CD14-positive monocyte (primary cell): ENCODE measurements around the gene PTPRO. TPM values are rescaled to one million over a fixed set of nuclear protein-coding genes. Genes with fewer than 3 reads are reported as not detected.

Experiments
- DNase-seq, 3 donors: peaks; one replicate each; pipeline ENCODE4 v3.0.0-alpha.2; 2011 to 2022
- H2AFZ ChIP-seq: 2 replicates; pipeline ENCODE4 v1.6.0; 2012; ENCODE audit warnings: mild to moderate bottlenecking, low read depth, low read length, inconsistent platforms; ENCODE audit not compliant: insufficient read depth, poor library complexity, severe bottlenecking
- H3K27ac ChIP-seq, 2 donors: 1 replicate in 1 of 2; 2 replicates in 1 of 2; pipeline ENCODE4 v1.5.1; 2012 to 2013; ENCODE audit warnings: low read length in 2 of 2, control low read depth in 1 of 2, inconsistent platforms in 1 of 2, low read depth in 1 of 2, mild to moderate bottlenecking in 1 of 2
- H3K27me3 ChIP-seq, 2 donors: one replicate each; pipeline versions ENCODE4 v1.6.0 to v1.6.1; 2011 to 2013; ENCODE audit warnings: low read length in 2 of 2; ENCODE audit not compliant: control insufficient read depth in 2 of 2, insufficient read depth in 2 of 2
- H3K36me3 ChIP-seq, 2 donors: replicated peaks in 1 of 2; 1 replicate in 1 of 2; 2 replicates in 1 of 2; pipeline versions ENCODE4 v1.5.1 to v1.6.1; 2012 to 2013; ENCODE audit warnings: low read length in 2 of 2, control low read depth in 1 of 2, inconsistent platforms in 1 of 2, mild to moderate bottlenecking in 1 of 2; ENCODE audit not compliant: insufficient read depth in 2 of 2, control insufficient read depth in 1 of 2
- H3K4me1 ChIP-seq, 2 donors: 1 replicate in 1 of 2; 2 replicates in 1 of 2; pipeline versions ENCODE4 v1.5.1 to v1.6.1; 2012 to 2013; ENCODE audit warnings: low read length in 2 of 2, control low read depth in 1 of 2, inconsistent platforms in 1 of 2, mild to moderate bottlenecking in 1 of 2, moderate library complexity in 1 of 2; ENCODE audit not compliant: insufficient read depth in 2 of 2, control insufficient read depth in 1 of 2
- H3K4me2 ChIP-seq: replicated peaks from 2 replicates; pipeline ENCODE3; 2012; ENCODE audit warnings: low read length, moderate library complexity, mild to moderate bottlenecking; ENCODE audit not compliant: poor library complexity, severe bottlenecking; ENCODE audit errors: extremely low read depth
- H3K4me3 ChIP-seq, 3 experiments: fragments of 200-600 bp in 1 of 3; sonication (generic) in 1 of 3; replicated peaks in 1 of 3; 1 replicate in 2 of 3; 2 replicates in 1 of 3; pipeline ENCODE4 v1.5.1; 2011 to 2013; ENCODE audit warnings: low read length in 3 of 3, mild to moderate bottlenecking in 3 of 3, control low read depth in 2 of 3, low read depth in 2 of 3, inconsistent platforms in 1 of 3, moderate library complexity in 1 of 3
- H3K79me2 ChIP-seq: 2 replicates; pipeline ENCODE4 v1.6.0; 2012; ENCODE audit warnings: mild to moderate bottlenecking, control low read depth, inconsistent platforms, low read length, moderate library complexity; ENCODE audit not compliant: insufficient read depth
- H3K9ac ChIP-seq: 2 replicates; pipeline ENCODE4 v1.6.0; 2017; ENCODE audit warnings: low read length, mild to moderate bottlenecking; ENCODE audit not compliant: insufficient read depth, poor library complexity, severe bottlenecking
- H3K9me3 ChIP-seq, 2 donors: replicated peaks in 1 of 2; 1 replicate in 1 of 2; 2 replicates in 1 of 2; pipeline versions ENCODE4 v1.5.1 to v1.6.1; 2012 to 2013; ENCODE audit warnings: low read length in 2 of 2, control low read depth in 1 of 2; ENCODE audit not compliant: control insufficient read depth in 1 of 2, insufficient read depth in 1 of 2
- H4K20me1 ChIP-seq: 2 replicates; pipeline ENCODE4 v1.6.0; 2012; ENCODE audit warnings: mild to moderate bottlenecking, low read length, control low read depth, moderate library complexity; ENCODE audit not compliant: insufficient read depth
- H3K27ac Mint-ChIP-seq, 7 donors: one replicate each; pipeline ENCODE4 v1.8.0; 2020; ENCODE audit warnings: mild to moderate bottlenecking in 7 of 7, mixed read lengths in 7 of 7, moderate library complexity in 6 of 7, inconsistent platforms in 2 of 7
- H3K27me3 Mint-ChIP-seq, 3 donors: one replicate each; pipeline ENCODE4 v1.8.0; 2021 to 2022; ENCODE audit warnings: low read depth in 3 of 3, mild to moderate bottlenecking in 3 of 3, mixed read lengths in 3 of 3, moderate library complexity in 3 of 3, inconsistent platforms in 1 of 3
- H3K36me3 Mint-ChIP-seq, 2 donors: one replicate each; pipeline ENCODE4 v1.8.0; 2020; ENCODE audit warnings: mixed read lengths in 2 of 2, inconsistent platforms in 1 of 2, mild to moderate bottlenecking in 1 of 2
- H3K4me1 Mint-ChIP-seq: one replicate; pipeline ENCODE4 v1.8.0; 2020; ENCODE audit warnings: mild to moderate bottlenecking, mixed read lengths
- H3K4me3 Mint-ChIP-seq, 2 donors: one replicate each; pipeline ENCODE4 v1.8.0; 2020; ENCODE audit warnings: mild to moderate bottlenecking in 2 of 2, mixed read lengths in 2 of 2, moderate library complexity in 1 of 2
- H3K9me3 Mint-ChIP-seq, 7 donors: one replicate each; pipeline ENCODE4 v1.8.0; 2020 to 2022; ENCODE audit warnings: mixed read lengths in 7 of 7, mild to moderate bottlenecking in 6 of 7, moderate library complexity in 6 of 7, inconsistent platforms in 2 of 7
- CTCF ChIP-seq: fragments of 200-600 bp; IDR thresholded peaks from one replicate; pipeline ENCODE4 v1.8.0; 2022; ENCODE audit warnings: antibody characterized with exemption, mild to moderate bottlenecking
- WGBS: methylation state at CpG from one replicate; pipeline ENCODE4 v1.1.5; 2013; ENCODE audit warnings: missing lambda C conversion rate; ENCODE audit not compliant: insufficient coverage; 5-methylcytosine and 5-hydroxymethylcytosine counted together
- intact Hi-C, 2 donors: fragments of 100-400 bp; cut with micrococcal nuclease; formaldehyde crosslinking; loops; one replicate each; pipeline versions ENCODE4 v1.15.0 to v1.15.1; 2023
- polyA plus RNA-seq, 3 donors: library from polyadenylated mRNA; depleted of rRNA in 1 of 3; unstranded in 2 of 3; stranded (reverse) in 1 of 3; fragments of 300-500 nt in 2 of 3; fragments of >200 nt in 1 of 3; fragmentation: Illumina TruSeq in 2 of 3; gene quantifications; 1 replicate in 2 of 3; 2 replicates in 1 of 3; pipeline ENCODE4 v1.2.3, GENCODE V29; 2012 to 2021

PTPRO gene
- polyA plus RNA-seq, 3 donors, result 3.1 to 12.0 (median 4.7) TPM

- H2AFZ ChIP-seq, result no peak overlapping the region
- no peak overlapping the region for H3K27ac ChIP-seq
- H3K27me3 Mint-ChIP-seq, result peaks cover 8 to 13% (median 10%) of the 10 kb centered on the region in 3 donors
- H3K79me2 ChIP-seq, result no peaks in the 10 kb centered on the region
- peaks cover 0 to 2% (median 0%) of the 10 kb centered on the region in 7 donors for H3K9me3 Mint-ChIP-seq
- no CpG with 5 or more reads among the region's 6 CpGs for WGBS
- no peaks in the 10 kb centered on the region for H4K20me1 ChIP-seq
- no peaks in the 10 kb centered on the region for H3K36me3 Mint-ChIP-seq
- no peak overlapping the region for H3K4me3 ChIP-seq
- no peaks in the 10 kb centered on the region for H3K9me3 ChIP-seq
- intact Hi-C loops, result no loop called here
- no peak for TF ChIP-seq CTCF
- H3K27me3 ChIP-seq, result peaks cover 0 to 2% of the 10 kb centered on the region in 2 donors
- no peak overlapping the region for H3K4me3 Mint-ChIP-seq
- DNase-seq, result no peak
- H3K27ac Mint-ChIP-seq, result no peak overlapping the region
- H3K4me1 Mint-ChIP-seq, result no peaks in the 10 kb centered on the region
- H3K4me2 ChIP-seq, result no peak overlapping the region
- no peak overlapping the region for H3K9ac ChIP-seq
- no peaks in the 10 kb centered on the region for H3K4me1 ChIP-seq
- no peaks in the 10 kb centered on the region for H3K36me3 ChIP-seq
These were observed 164.6 kb downstream of the PTPRO start for GRCh38 chr12:15486859-15487258.

GRCh38 chr12:15488481-15488880 is 166.2 kb downstream of the PTPRO start:
- peaks cover 8 to 13% (median 9%) of the 10 kb centered on the region in 3 donors for H3K27me3 Mint-ChIP-seq
- no peak for TF ChIP-seq CTCF
- H3K4me1 Mint-ChIP-seq, result no peaks in the 10 kb centered on the region

More at GRCh38 chr12:15488481-15488880, 166.2 kb downstream of the PTPRO start:
- Mint-ChIP-seq H3K36me3 (no peaks in the 10 kb centered on the region), H3K27ac (no peak overlapping the region), H3K9me3 (peaks cover 0 to 4% (median 2%) of the 10 kb centered on the region in 7 donors), H3K4me3 (no peak overlapping the region)
- H3K27ac ChIP-seq, result no peak overlapping the region
- H3K4me1 ChIP-seq, result no peaks in the 10 kb centered on the region
- intact Hi-C loops, result no loop called here
- H2AFZ ChIP-seq, result no peak overlapping the region
- no peak overlapping the region for H3K9ac ChIP-seq
- peaks cover 0 to 2% of the 10 kb centered on the region in 2 donors for H3K27me3 ChIP-seq
- H3K4me3 ChIP-seq, result no peak overlapping the region
- H3K36me3 ChIP-seq, result no peaks in the 10 kb centered on the region
- no peak for DNase-seq
- no peak overlapping the region for H3K4me2 ChIP-seq
- no peaks in the 10 kb centered on the region for H3K79me2 ChIP-seq
- no peaks in the 10 kb centered on the region for H3K9me3 ChIP-seq
- H4K20me1 ChIP-seq, result no peaks in the 10 kb centered on the region
